PC-3 (cell line): ENCODE measurements around the gene ZFP62. TPM values are rescaled to one million over a fixed set of nuclear protein-coding genes. Genes with fewer than 3 reads are reported as not detected.

Experiments used
- ATAC-seq: fragments of 200-7000 bp; cut with Tn5 transposase; 2 replicates; pipeline ENCODE4 v1.9.1; 2020; ENCODE audit warnings: mild to moderate bottlenecking, moderate library complexity
- BruUV-seq: library from RNA; stranded (reverse); fragments of 400-500 nt; replicated peaks from 2 replicates; lab custom pipeline; 2021; lab: Mats Ljungman, UMichigan
- CTCF ChIA-PET: fragments of 300-600 bp; sonication (Branson Sonifier 250); formaldehyde crosslinking; loops from one replicate; lab custom pipeline; 2022; ENCODE audit warnings: antibody characterized with exemption; lab: Charles Lee
- POLR2A ChIA-PET: fragments of 300-600 bp; sonication (Branson Sonifier 250); formaldehyde crosslinking; loops from one replicate; lab custom pipeline; 2022; ENCODE audit warnings: antibody characterized with exemption; ENCODE audit not compliant: unreplicated experiment; lab: Charles Lee
- DNase-seq: peaks from one replicate; pipeline ENCODE4 v3.0.0-alpha.2; 2015
- H2AFZ ChIP-seq: fragments of 300-600 bp; sonication (generic); 2 replicates; pipeline ENCODE4 v1.6.0; 2016; ENCODE audit warnings: antibody characterized with exemption, low read length
- H3F3A ChIP-seq: fragments of 300-600 bp; sonication (generic); one replicate; pipeline ENCODE4 v1.6.0; 2017; ENCODE audit warnings: antibody characterized with exemption, low read length, control low read depth, mild to moderate bottlenecking; ENCODE audit not compliant: unreplicated experiment
- H3K27ac ChIP-seq: fragments of 300-600 bp; sonication (generic); 2 replicates; pipeline ENCODE4 v1.5.1; 2016; ENCODE audit warnings: mild to moderate bottlenecking, low read length
- H3K27me3 ChIP-seq: fragments of 300-600 bp; sonication (generic); 2 replicates; pipeline ENCODE4 v1.6.1; 2016; ENCODE audit warnings: low read length, mixed read lengths
- H3K36me3 ChIP-seq: fragments of 300-600 bp; sonication (generic); 2 replicates; pipeline ENCODE4 v1.6.1; 2016; ENCODE audit warnings: low read depth, mixed run types, low read length, mixed read lengths
- H3K4me1 ChIP-seq: fragments of 300-600 bp; sonication (generic); 2 replicates; pipeline ENCODE4 v1.5.1; 2016; ENCODE audit warnings: low read length; ENCODE audit not compliant: insufficient read depth
- H3K4me2 ChIP-seq: fragments of 300-600 bp; sonication (generic); 2 replicates; pipeline ENCODE4 v1.6.0; 2016; ENCODE audit warnings: low read length
- H3K4me3 ChIP-seq: fragments of 300-600 bp; sonication (generic); 2 replicates; pipeline ENCODE4 v1.5.1; 2016; ENCODE audit warnings: mild to moderate bottlenecking, low read length, mixed read lengths
- H3K79me2 ChIP-seq: fragments of 300-600 bp; sonication (generic); 2 replicates; pipeline ENCODE4 v1.6.1; 2017; ENCODE audit warnings: low read length, mixed read lengths
- H3K9ac ChIP-seq: fragments of 300-600 bp; sonication (generic); 2 replicates; pipeline ENCODE4 v1.6.0; 2016; ENCODE audit warnings: mild to moderate bottlenecking, low read length
- H3K9me2 ChIP-seq: fragments of 300-600 bp; sonication (generic); replicated peaks from 2 replicates; pipeline ENCODE4 v1.6.1; 2016; ENCODE audit warnings: mixed run types, low read length, mixed read lengths
- H3K9me3 ChIP-seq: fragments of 300-600 bp; sonication (generic); 2 replicates; pipeline ENCODE4 v1.6.1; 2016; ENCODE audit warnings: low read length, mixed read lengths
- H4K20me1 ChIP-seq: fragments of 300-600 bp; sonication (generic); 2 replicates; pipeline ENCODE4 v1.6.1; 2016; ENCODE audit warnings: low read length, mixed read lengths
- EZH2 ChIP-seq: fragments of 300-600 bp; sonication (generic); IDR thresholded peaks from one replicate; pipeline ENCODE4 v1.6.1; 2017; ENCODE audit warnings: antibody characterized with exemption, mild to moderate bottlenecking, low read length; ENCODE audit not compliant: unreplicated experiment
- EZH2phosphoT487 ChIP-seq: fragments of 300-600 bp; sonication (generic); IDR thresholded peaks from 2 replicates; pipeline ENCODE4 v1.6.1; 2018; ENCODE audit warnings: mild to moderate bottlenecking, antibody characterized with exemption, low read length, borderline replicate concordance
- intact Hi-C: fragments of 100-400 bp; cut with micrococcal nuclease; formaldehyde crosslinking; loops from 2 replicates; pipeline ENCODE4 v1.9.0; 2023
- total RNA-seq: library from RNA; depleted of rRNA; stranded (reverse); fragments of >200 nt; gene quantifications from 2 replicates; pipeline ENCODE4 v1.2.3, GENCODE V29; 2014
- TF ChIP-seq, protein P1 (sequence below): fragments of 300-600 bp; sonication (generic); conservative IDR thresholded peaks from 2 replicates; pipeline ENCODE4 v1.5.1; 2017; ENCODE audit warnings: antibody characterized with exemption, low read depth, mild to moderate bottlenecking, low read length

Gene ZFP62
- total RNA-seq, 1 experiment from 2014 or later, result 24.3 TPM

- Histone ChIP-seq H3K9me2 (no peaks in the 10 kb centered on the region), H3K27ac (no peak overlapping the region), H3K9ac (no peak overlapping the region), H3K4me3 (no peak overlapping the region), H4K20me1 (peaks cover 6% of the 10 kb centered on the region; the same call in 1 of the 2 replicates), H3K79me2 (no peaks in the 10 kb centered on the region), H3K27me3 (no peaks in the 10 kb centered on the region), H3K36me3 (peaks cover 40% of the 10 kb centered on the region), H3K4me2 (no peak overlapping the region), H3K9me3 (peaks cover 32% of the 10 kb centered on the region), H3K4me1 (peaks cover 7% of the 10 kb centered on the region), H3F3A (peaks cover 6% of the 10 kb centered on the region), H2AFZ (no peak overlapping the region)
- no TSS peak for BruUV-seq
- intact Hi-C loops, result no loop called here
- ChIA-PET CTCF (no interaction called here), POLR2A (no interaction called here)
- DNase-seq (no peak), ATAC-seq (no peak)
- TF ChIP-seq EZH2phosphoT487 (no peak), EZH2 (no peak)
- TF ChIP-seq, protein P1, sequence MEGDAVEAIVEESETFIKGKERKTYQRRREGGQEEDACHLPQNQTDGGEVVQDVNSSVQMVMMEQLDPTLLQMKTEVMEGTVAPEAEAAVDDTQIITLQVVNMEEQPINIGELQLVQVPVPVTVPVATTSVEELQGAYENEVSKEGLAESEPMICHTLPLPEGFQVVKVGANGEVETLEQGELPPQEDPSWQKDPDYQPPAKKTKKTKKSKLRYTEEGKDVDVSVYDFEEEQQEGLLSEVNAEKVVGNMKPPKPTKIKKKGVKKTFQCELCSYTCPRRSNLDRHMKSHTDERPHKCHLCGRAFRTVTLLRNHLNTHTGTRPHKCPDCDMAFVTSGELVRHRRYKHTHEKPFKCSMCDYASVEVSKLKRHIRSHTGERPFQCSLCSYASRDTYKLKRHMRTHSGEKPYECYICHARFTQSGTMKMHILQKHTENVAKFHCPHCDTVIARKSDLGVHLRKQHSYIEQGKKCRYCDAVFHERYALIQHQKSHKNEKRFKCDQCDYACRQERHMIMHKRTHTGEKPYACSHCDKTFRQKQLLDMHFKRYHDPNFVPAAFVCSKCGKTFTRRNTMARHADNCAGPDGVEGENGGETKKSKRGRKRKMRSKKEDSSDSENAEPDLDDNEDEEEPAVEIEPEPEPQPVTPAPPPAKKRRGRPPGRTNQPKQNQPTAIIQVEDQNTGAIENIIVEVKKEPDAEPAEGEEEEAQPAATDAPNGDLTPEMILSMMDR, result no peak
These were observed 12.8 kb downstream of the ZFP62 start for GRCh38 chr5:180848265-180848664.

- peaks cover 32% of the 10 kb centered on the region for H3K9me3 ChIP-seq
- CTCF ChIA-PET, result no interaction called here
- H4K20me1 ChIP-seq, result no peaks in the 10 kb centered on the region
- H3K36me3 ChIP-seq, result peaks cover 39% of the 10 kb centered on the region
- intact Hi-C loops, result no loop called here
- no peaks in the 10 kb centered on the region for H3K4me1 ChIP-seq
- no peaks in the 10 kb centered on the region for H3K79me2 ChIP-seq
- BruUV-seq, result no TSS peak
- H3K9ac ChIP-seq, result no peak overlapping the region
- H2AFZ ChIP-seq, result no peak overlapping the region
- no peaks in the 10 kb centered on the region for H3F3A ChIP-seq
- H3K9me2 ChIP-seq, result no peaks in the 10 kb centered on the region
- H3K27me3 ChIP-seq, result no peaks in the 10 kb centered on the region
- no peak overlapping the region for H3K4me3 ChIP-seq
- ATAC-seq, result no peak
- DNase-seq, result no peak
- no peak overlapping the region for H3K27ac ChIP-seq
- no peak overlapping the region for H3K4me2 ChIP-seq
- POLR2A ChIA-PET, result no interaction called here
- TF ChIP-seq EZH2phosphoT487 (no peak), EZH2 (no peak)
- TF ChIP-seq, protein P1, result no peak
These were observed 14.1 kb downstream of the ZFP62 start for GRCh38 chr5:180847026-180847425.

- no peak overlapping the region for H2AFZ ChIP-seq
- no peak overlapping the region for H3K27ac ChIP-seq
- H3K9ac ChIP-seq, result no peak overlapping the region
- H3K4me2 ChIP-seq, result no peak overlapping the region
- ATAC-seq (no peak), DNase-seq (no peak)
- TF ChIP-seq EZH2 (no peak), EZH2phosphoT487 (no peak)
- TF ChIP-seq, protein P1, result no peak
- no peak overlapping the region for H3K4me3 ChIP-seq
- no peaks in the 10 kb centered on the region for H3K79me2 ChIP-seq
- intact Hi-C loops, result no loop called here
- peaks cover 13% of the 10 kb centered on the region; the same call in 1 of the 2 replicates for H3K9me3 ChIP-seq
- H3K4me1 ChIP-seq, result no peaks in the 10 kb centered on the region
- no peaks in the 10 kb centered on the region for H3K9me2 ChIP-seq
- POLR2A ChIA-PET, result no interaction called here
- CTCF ChIA-PET, result no interaction called here
- H3F3A ChIP-seq, result no peaks in the 10 kb centered on the region
- no peaks in the 10 kb centered on the region for H4K20me1 ChIP-seq
- H3K36me3 ChIP-seq, result peaks cover 17% of the 10 kb centered on the region
- no TSS peak for BruUV-seq
- H3K27me3 ChIP-seq, result no peaks in the 10 kb centered on the region
These were observed 16.2 kb downstream of the ZFP62 start for GRCh38 chr5:180844858-180845257.
